HepG2 (cell line): ENCODE results near the gene MAP2K3.

Experiments used
- HES4 ChIP-seq: sonication (generic); formaldehyde crosslinking; IDR thresholded peaks from 2 replicates; pipeline ENCODE4 v1.9.0; 2021; ENCODE audit warnings: mild to moderate bottlenecking, missing genetic modification reagents, borderline replicate concordance
- HNRNPLL ChIP-seq: fragments of 200-400 bp; formaldehyde crosslinking; IDR thresholded peaks from 2 replicates; pipeline ENCODE4 v1.6.1; 2017; ENCODE audit warnings: mild to moderate bottlenecking, low read depth, low read length; ENCODE audit not compliant: poor library complexity, severe bottlenecking
- NCOR1 ChIP-seq: fragments of 200-600 bp; sonication (generic); IDR thresholded peaks from 2 replicates; pipeline ENCODE4 v1.7.0; 2017; ENCODE audit warnings: antibody characterized with exemption, low read length, borderline replicate concordance
- SIN3A ChIP-seq: IDR thresholded peaks from 2 replicates; pipeline ENCODE4 v1.6.1; 2011; ENCODE audit warnings: low read depth, mild to moderate bottlenecking, control low read depth, low read length, borderline replicate concordance
- SIN3B ChIP-seq: fragments of 150-350 bp; IDR thresholded peaks from 2 replicates; pipeline ENCODE4 v1.6.1; 2014; ENCODE audit warnings: low read length
- SUZ12 ChIP-seq: fragments of 150-350 bp; IDR thresholded peaks from 2 replicates; pipeline ENCODE4 v1.6.1; 2014; ENCODE audit warnings: low read depth, low read length
- TAF15 ChIP-seq: fragments of 200-400 bp; formaldehyde crosslinking; IDR thresholded peaks from one replicate; pipeline ENCODE4 v1.6.1; 2018; ENCODE audit warnings: mild to moderate bottlenecking, low read depth, low read length; ENCODE audit not compliant: poor library complexity, severe bottlenecking
- TBX3 ChIP-seq: fragments of 450-650 bp; IDR thresholded peaks from 2 replicates; pipeline ENCODE4 v1.6.1; 2017; ENCODE audit warnings: antibody characterized with exemption, mild to moderate bottlenecking, inconsistent platforms, borderline replicate concordance
- ZNF253 ChIP-seq: sonication (generic); formaldehyde crosslinking; IDR thresholded peaks from 2 replicates; pipeline ENCODE4 v1.8.0; 2022; ENCODE audit warnings: mild to moderate bottlenecking, missing genetic modification reagents, borderline replicate concordance
- ZNF557 ChIP-seq: sonication (generic); formaldehyde crosslinking; IDR thresholded peaks from 2 replicates; pipeline ENCODE4 v1.4.0; 2020; ENCODE audit warnings: missing genetic modification reagents
- TF ChIP-seq, protein P1 (sequence below): sonication (generic); formaldehyde crosslinking; IDR thresholded peaks from 2 replicates; pipeline ENCODE4 v1.5.0; 2020; ENCODE audit warnings: mild to moderate bottlenecking, missing genetic modification reagents, moderate library complexity
- TF ChIP-seq, protein P2 (sequence below), 2 experiments: sonication (generic) in 1 of 2; formaldehyde crosslinking in 1 of 2; IDR thresholded peaks; 2 replicates each; pipeline versions ENCODE4 v1.5.1 to v1.6.1; 2011 to 2020; ENCODE audit warnings: borderline replicate concordance in 1 of 2, low read depth in 1 of 2, low read length in 1 of 2, mild to moderate bottlenecking in 1 of 2, missing genetic modification reagents in 1 of 2, moderate library complexity in 1 of 2
- TF ChIP-seq, protein P3 (sequence below): sonication (generic); formaldehyde crosslinking; IDR thresholded peaks from 2 replicates; pipeline ENCODE4 v1.4.0; 2020; ENCODE audit warnings: missing genetic modification reagents

DNA sequence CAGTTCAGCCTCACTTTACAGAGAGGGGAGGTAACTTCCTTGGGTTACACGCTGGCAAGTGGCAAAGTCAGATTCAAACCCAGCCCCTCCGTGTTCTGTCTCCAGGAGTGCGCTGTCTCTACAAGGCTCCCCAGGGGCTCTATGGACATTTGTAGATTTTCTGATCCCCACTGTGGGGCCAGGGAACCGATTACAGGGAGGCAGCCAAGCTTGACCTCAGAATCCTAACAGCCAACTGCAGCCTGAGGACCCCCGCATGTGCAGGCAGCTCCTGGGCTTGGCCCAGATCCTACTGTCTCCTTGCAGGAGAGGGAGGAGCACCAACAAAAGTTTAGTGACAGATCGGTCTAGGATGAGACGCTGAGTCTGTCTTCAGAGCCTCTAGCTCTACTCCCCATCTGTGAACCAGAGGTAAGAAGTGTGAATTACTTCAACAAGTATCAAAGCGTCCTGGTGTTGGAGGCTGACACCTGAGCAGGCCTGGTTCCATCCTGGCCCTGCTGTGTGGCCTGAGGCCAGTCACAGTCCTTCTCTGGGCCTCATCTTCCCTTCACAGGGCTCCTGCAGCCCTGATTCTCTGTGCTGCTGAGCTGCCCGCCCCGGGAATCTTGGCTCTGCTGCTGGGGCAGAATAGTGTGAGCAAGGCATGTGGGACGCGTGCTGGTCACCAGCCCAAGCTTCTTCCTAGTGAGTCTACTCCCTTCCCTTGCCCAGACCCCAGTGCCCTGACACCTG lies 22.1 kb upstream of the MAP2K3 start:
- TF ChIP-seq SUZ12: no peak
- no peak for TF ChIP-seq HNRNPLL
- TF ChIP-seq SIN3A: no peak
- no peak for TF ChIP-seq ZNF557 (CRISPR knock-in tag)
- TF ChIP-seq NCOR1: no peak
- TF ChIP-seq, protein P1, sequence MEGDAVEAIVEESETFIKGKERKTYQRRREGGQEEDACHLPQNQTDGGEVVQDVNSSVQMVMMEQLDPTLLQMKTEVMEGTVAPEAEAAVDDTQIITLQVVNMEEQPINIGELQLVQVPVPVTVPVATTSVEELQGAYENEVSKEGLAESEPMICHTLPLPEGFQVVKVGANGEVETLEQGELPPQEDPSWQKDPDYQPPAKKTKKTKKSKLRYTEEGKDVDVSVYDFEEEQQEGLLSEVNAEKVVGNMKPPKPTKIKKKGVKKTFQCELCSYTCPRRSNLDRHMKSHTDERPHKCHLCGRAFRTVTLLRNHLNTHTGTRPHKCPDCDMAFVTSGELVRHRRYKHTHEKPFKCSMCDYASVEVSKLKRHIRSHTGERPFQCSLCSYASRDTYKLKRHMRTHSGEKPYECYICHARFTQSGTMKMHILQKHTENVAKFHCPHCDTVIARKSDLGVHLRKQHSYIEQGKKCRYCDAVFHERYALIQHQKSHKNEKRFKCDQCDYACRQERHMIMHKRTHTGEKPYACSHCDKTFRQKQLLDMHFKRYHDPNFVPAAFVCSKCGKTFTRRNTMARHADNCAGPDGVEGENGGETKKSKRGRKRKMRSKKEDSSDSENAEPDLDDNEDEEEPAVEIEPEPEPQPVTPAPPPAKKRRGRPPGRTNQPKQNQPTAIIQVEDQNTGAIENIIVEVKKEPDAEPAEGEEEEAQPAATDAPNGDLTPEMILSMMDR (CRISPR knock-in tag): no peak
- no peak for TF ChIP-seq TAF15
- no peak for TF ChIP-seq TBX3
- TF ChIP-seq, protein P2, sequence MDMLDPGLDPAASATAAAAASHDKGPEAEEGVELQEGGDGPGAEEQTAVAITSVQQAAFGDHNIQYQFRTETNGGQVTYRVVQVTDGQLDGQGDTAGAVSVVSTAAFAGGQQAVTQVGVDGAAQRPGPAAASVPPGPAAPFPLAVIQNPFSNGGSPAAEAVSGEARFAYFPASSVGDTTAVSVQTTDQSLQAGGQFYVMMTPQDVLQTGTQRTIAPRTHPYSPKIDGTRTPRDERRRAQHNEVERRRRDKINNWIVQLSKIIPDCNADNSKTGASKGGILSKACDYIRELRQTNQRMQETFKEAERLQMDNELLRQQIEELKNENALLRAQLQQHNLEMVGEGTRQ (IDR thresholded peaks at IDR 0.05; ENCODE audit: low read depth, low read length): no peak
- TF ChIP-seq, protein P2 (CRISPR knock-in tag; IDR thresholded peaks at IDR 0.05; ENCODE audit: borderline replicate concordance): no peak
- TF ChIP-seq SIN3B: no peak
- TF ChIP-seq HES4: no peak
- TF ChIP-seq, protein P3, sequence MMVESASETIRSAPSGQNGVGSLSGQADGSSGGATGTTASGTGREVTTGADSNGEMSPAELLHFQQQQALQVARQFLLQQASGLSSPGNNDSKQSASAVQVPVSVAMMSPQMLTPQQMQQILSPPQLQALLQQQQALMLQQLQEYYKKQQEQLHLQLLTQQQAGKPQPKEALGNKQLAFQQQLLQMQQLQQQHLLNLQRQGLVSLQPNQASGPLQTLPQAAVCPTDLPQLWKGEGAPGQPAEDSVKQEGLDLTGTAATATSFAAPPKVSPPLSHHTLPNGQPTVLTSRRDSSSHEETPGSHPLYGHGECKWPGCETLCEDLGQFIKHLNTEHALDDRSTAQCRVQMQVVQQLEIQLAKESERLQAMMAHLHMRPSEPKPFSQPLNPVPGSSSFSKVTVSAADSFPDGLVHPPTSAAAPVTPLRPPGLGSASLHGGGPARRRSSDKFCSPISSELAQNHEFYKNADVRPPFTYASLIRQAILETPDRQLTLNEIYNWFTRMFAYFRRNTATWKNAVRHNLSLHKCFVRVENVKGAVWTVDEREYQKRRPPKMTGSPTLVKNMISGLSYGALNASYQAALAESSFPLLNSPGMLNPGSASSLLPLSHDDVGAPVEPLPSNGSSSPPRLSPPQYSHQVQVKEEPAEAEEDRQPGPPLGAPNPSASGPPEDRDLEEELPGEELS (CRISPR knock-in tag): no peak
- TF ChIP-seq ZNF253 (CRISPR knock-in tag): no peak
